ENCODE results near the gene HEATR5B.
A peak's percentile ranks its signal among the peaks of the same experiment; 100 is the strongest.

Gene HEATR5B

DNA sequence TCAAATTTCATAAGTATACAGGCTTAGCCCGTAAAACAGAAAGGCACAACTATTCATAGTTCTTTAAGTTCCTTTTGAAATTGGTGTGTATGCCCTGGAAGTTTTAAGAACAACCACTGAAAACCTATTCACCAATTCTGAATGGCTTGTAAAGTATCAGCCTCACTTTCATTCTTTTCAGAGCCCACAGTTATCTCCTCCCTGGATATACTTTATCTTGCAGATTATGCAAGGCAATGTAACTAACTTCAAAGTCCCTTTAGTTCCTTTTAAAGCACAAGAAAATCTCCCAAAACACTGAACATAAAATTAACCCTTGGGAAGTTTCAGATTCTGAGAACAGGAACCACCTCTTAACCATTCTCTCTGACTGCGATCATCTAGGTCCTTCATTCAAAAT lies 119.0 kb downstream of the HEATR5B start:
- Histone ChIP-seq H3K4me3 (replicated peaks; ENCODE audit: insufficient read depth, low read length) (peak overlapping the region; percentile 67), H3K27me3 (ENCODE audit: insufficient read depth, poor library complexity, severe bottlenecking) (no peaks in the 10 kb centered on the region), H3K27ac (replicated peaks) (peak overlapping the region; percentile 10; the same call in 1 of the 2 replicates)
- TF ChIP-seq SPI1 (IDR thresholded peaks at IDR 0.05; ENCODE audit: borderline replicate concordance, low read depth) (no peak), POLR2AphosphoS5 (IDR thresholded peaks at IDR 0.05; ENCODE audit: low read depth) (no peak), GABPA (IDR thresholded peaks at IDR 0.05; ENCODE audit: low read depth) (no peak)
- TF ChIP-seq, protein P1, sequence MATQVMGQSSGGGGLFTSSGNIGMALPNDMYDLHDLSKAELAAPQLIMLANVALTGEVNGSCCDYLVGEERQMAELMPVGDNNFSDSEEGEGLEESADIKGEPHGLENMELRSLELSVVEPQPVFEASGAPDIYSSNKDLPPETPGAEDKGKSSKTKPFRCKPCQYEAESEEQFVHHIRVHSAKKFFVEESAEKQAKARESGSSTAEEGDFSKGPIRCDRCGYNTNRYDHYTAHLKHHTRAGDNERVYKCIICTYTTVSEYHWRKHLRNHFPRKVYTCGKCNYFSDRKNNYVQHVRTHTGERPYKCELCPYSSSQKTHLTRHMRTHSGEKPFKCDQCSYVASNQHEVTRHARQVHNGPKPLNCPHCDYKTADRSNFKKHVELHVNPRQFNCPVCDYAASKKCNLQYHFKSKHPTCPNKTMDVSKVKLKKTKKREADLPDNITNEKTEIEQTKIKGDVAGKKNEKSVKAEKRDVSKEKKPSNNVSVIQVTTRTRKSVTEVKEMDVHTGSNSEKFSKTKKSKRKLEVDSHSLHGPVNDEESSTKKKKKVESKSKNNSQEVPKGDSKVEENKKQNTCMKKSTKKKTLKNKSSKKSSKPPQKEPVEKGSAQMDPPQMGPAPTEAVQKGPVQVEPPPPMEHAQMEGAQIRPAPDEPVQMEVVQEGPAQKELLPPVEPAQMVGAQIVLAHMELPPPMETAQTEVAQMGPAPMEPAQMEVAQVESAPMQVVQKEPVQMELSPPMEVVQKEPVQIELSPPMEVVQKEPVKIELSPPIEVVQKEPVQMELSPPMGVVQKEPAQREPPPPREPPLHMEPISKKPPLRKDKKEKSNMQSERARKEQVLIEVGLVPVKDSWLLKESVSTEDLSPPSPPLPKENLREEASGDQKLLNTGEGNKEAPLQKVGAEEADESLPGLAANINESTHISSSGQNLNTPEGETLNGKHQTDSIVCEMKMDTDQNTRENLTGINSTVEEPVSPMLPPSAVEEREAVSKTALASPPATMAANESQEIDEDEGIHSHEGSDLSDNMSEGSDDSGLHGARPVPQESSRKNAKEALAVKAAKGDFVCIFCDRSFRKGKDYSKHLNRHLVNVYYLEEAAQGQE (IDR thresholded peaks at IDR 0.05; ENCODE audit: insufficient replicate concordance, low read depth), result no peak
- TF ChIP-seq, protein P2, sequence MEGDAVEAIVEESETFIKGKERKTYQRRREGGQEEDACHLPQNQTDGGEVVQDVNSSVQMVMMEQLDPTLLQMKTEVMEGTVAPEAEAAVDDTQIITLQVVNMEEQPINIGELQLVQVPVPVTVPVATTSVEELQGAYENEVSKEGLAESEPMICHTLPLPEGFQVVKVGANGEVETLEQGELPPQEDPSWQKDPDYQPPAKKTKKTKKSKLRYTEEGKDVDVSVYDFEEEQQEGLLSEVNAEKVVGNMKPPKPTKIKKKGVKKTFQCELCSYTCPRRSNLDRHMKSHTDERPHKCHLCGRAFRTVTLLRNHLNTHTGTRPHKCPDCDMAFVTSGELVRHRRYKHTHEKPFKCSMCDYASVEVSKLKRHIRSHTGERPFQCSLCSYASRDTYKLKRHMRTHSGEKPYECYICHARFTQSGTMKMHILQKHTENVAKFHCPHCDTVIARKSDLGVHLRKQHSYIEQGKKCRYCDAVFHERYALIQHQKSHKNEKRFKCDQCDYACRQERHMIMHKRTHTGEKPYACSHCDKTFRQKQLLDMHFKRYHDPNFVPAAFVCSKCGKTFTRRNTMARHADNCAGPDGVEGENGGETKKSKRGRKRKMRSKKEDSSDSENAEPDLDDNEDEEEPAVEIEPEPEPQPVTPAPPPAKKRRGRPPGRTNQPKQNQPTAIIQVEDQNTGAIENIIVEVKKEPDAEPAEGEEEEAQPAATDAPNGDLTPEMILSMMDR (IDR thresholded peaks at IDR 0.05; ENCODE audit: insufficient read depth, low read length), result no peak
- DNase-seq (ENCODE audit: low read depth in 1 of 2, low spot score in 1 of 2), result no peak

DNA sequence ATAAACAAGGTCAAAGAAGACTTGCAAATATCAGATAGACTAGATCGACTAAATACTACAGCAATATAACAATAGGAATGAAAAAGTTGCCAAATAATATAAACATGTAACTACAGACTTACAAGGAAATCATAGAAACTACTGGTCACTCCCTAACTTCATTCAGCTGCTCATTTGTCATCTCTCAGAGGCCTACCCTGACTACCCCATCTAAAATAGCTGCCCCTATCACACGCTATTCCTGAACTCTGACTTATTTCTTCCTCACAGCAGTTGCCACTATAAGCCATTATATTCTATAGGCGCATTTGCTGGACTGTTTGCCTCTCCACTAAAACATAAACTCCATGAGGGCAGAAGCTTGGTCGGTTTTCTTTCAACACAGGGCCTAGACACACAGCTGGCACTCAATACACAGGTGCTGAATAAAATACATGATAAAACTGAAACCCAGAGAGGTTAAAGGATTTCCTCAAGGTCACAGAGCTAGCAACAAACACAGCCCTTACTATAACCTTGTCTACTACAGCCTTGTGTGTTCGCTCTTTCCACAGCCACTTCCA lies 119.6 kb downstream of the HEATR5B start:
- peak overlapping the region; percentile 10; the same call in 1 of the 2 replicates for H3K27ac ChIP-seq (replicated peaks)
- no peak for DNase-seq (ENCODE audit: low read depth in 1 of 2, low spot score in 1 of 2)
- H3K4me3 ChIP-seq (replicated peaks; ENCODE audit: insufficient read depth, low read length), result no peak overlapping the region
- H3K27me3 ChIP-seq (ENCODE audit: insufficient read depth, poor library complexity, severe bottlenecking), result no peaks in the 10 kb centered on the region
- TF ChIP-seq GABPA (IDR thresholded peaks at IDR 0.05; ENCODE audit: low read depth) (no peak), SPI1 (IDR thresholded peaks at IDR 0.05; ENCODE audit: borderline replicate concordance, low read depth) (no peak), POLR2AphosphoS5 (IDR thresholded peaks at IDR 0.05; ENCODE audit: low read depth) (no peak)
- TF ChIP-seq, protein P1 (IDR thresholded peaks at IDR 0.05; ENCODE audit: insufficient replicate concordance, low read depth), result no peak
- TF ChIP-seq, protein P2 (IDR thresholded peaks at IDR 0.05; ENCODE audit: insufficient read depth, low read length), result no peak

DNA sequence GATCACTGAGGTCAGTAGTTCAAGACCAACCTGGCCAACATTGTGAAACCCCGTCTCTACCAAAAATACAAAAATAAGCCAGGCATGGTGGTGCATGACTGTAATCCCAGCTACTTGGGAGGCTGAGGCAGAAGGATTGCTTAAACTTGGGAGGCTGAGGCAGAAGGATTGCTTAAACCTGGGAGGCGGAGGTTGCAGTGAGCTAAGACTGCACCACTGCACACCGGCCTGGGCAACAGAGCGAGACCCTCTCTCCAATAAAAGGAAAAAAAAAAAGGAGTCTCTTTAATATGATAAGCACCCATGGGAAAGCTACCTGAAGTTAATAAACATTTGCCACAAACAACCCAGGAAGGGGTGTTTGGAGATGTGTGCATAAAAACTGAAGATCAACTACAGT lies 120.4 kb downstream of the HEATR5B start:
- Histone ChIP-seq H3K27ac (replicated peaks) (no peak overlapping the region), H3K4me3 (replicated peaks; ENCODE audit: insufficient read depth, low read length) (no peak overlapping the region), H3K27me3 (ENCODE audit: insufficient read depth, poor library complexity, severe bottlenecking) (no peaks in the 10 kb centered on the region)
- no peak for DNase-seq (ENCODE audit: low read depth in 1 of 2, low spot score in 1 of 2)
- TF ChIP-seq GABPA (IDR thresholded peaks at IDR 0.05; ENCODE audit: low read depth) (no peak), POLR2AphosphoS5 (IDR thresholded peaks at IDR 0.05; ENCODE audit: low read depth) (no peak), SPI1 (IDR thresholded peaks at IDR 0.05; ENCODE audit: borderline replicate concordance, low read depth) (no peak)
- TF ChIP-seq, protein P2 (IDR thresholded peaks at IDR 0.05; ENCODE audit: insufficient read depth, low read length), result no peak
- TF ChIP-seq, protein P1 (IDR thresholded peaks at IDR 0.05; ENCODE audit: insufficient replicate concordance, low read depth), result no peak
